Duodenal mucosa (tissue), 2 donors: ENCODE measurements around the gene FYTTD1.
A peak's percentile ranks its signal among the peaks of the same experiment; 100 is the strongest.

Experiments used
- H3K27ac ChIP-seq: one replicate; pipeline ENCODE4 v1.7.0; 2013; ENCODE audit warnings: low read depth, low read length
- H3K27me3 ChIP-seq, 2 donors: one replicate each; pipeline ENCODE4 v1.7.0; 2013; ENCODE audit warnings: low read length in 2 of 2, control low read depth in 1 of 2; ENCODE audit not compliant: insufficient read depth in 2 of 2, control insufficient read depth in 1 of 2
- H3K36me3 ChIP-seq, 2 donors: one replicate each; pipeline ENCODE4 v1.7.0; 2013; ENCODE audit warnings: low read length in 2 of 2, control low read depth in 1 of 2; ENCODE audit not compliant: insufficient read depth in 2 of 2, control insufficient read depth in 1 of 2
- H3K4me1 ChIP-seq, 2 donors: one replicate each; pipeline ENCODE4 v1.7.0; 2013; ENCODE audit warnings: low read length in 2 of 2, control low read depth in 1 of 2; ENCODE audit not compliant: insufficient read depth in 2 of 2, control insufficient read depth in 1 of 2
- H3K4me3 ChIP-seq, 2 donors: one replicate each; pipeline ENCODE4 v1.7.0; 2013; ENCODE audit warnings: low read length in 2 of 2, low read depth in 1 of 2
- H3K9ac ChIP-seq, 2 donors: one replicate each; pipeline ENCODE4 v1.7.0; 2013; ENCODE audit warnings: low read length in 2 of 2, low read depth in 1 of 2
- H3K9me3 ChIP-seq, 2 donors: one replicate each; pipeline ENCODE4 v1.7.0; 2013; ENCODE audit warnings: low read length in 2 of 2, control low read depth in 1 of 2; ENCODE audit not compliant: control insufficient read depth in 1 of 2

The FYTTD1 gene

GRCh38 chr3:197736491-197737318 is 13.0 kb upstream of the FYTTD1 start, which contains the start of gene RUBCN:
RUBCN (minus strand) TSS chr3:197736904; CDS start chr3:197736719, 185 bp downstream.
- no peaks in the 10 kb centered on the region for H3K36me3 ChIP-seq
- H3K4me3 ChIP-seq = peak within 1 kb of the TSS; percentile 96 to 97
- H3K4me1 ChIP-seq = peaks cover 19 to 28% of the 10 kb centered on the region in 2 donors
- H3K27me3 ChIP-seq = no peaks in the 10 kb centered on the region
- peak within 1 kb of the TSS; percentile 43 for H3K27ac ChIP-seq
- H3K9ac ChIP-seq = peak within 1 kb of the TSS; percentile 77 to 79
- no peaks in the 10 kb centered on the region for H3K9me3 ChIP-seq

GRCh38 chr3:197737319-197737649 is 12.4 kb upstream of the FYTTD1 start:
- peak overlapping the region; percentile 86 to 91 for H3K4me3 ChIP-seq
- peak overlapping the region; percentile 43 for H3K27ac ChIP-seq
- peak overlapping the region; percentile 77 to 79 for H3K9ac ChIP-seq
- H3K4me1 ChIP-seq = peaks cover 19 to 28% of the 10 kb centered on the region in 2 donors
- H3K36me3 ChIP-seq = no peaks in the 10 kb centered on the region
- no peaks in the 10 kb centered on the region for H3K9me3 ChIP-seq
- no peaks in the 10 kb centered on the region for H3K27me3 ChIP-seq

- Histone ChIP-seq H3K36me3 (no peaks in the 10 kb centered on the region), H3K9me3 (no peaks in the 10 kb centered on the region), H3K9ac (peak overlapping the region; percentile 77 to 79), H3K4me3 (peak overlapping the region; percentile 86 to 91), H3K27me3 (no peaks in the 10 kb centered on the region), H3K27ac (no peak overlapping the region), H3K4me1 (peaks cover 19 to 28% of the 10 kb centered on the region in 2 donors)
Observed at GRCh38 chr3:197737749-197738462, 11.8 kb upstream of the FYTTD1 start.

- no peak overlapping the region for H3K4me3 ChIP-seq
- no peak overlapping the region for H3K27ac ChIP-seq
- H3K4me1 ChIP-seq = peaks cover 0 to 2% of the 10 kb centered on the region in 2 donors
- H3K36me3 ChIP-seq = no peaks in the 10 kb centered on the region
- no peaks in the 10 kb centered on the region for H3K9me3 ChIP-seq
- H3K27me3 ChIP-seq = no peaks in the 10 kb centered on the region
- no peak overlapping the region for H3K9ac ChIP-seq
Observed at GRCh38 chr3:197742787-197743186, 6.9 kb upstream of the FYTTD1 start.

GRCh38 chr3:197746209-197746608 is 3.5 kb upstream of the FYTTD1 start:
- Histone ChIP-seq H3K9ac (no peak overlapping the region), H3K4me3 (no peak overlapping the region), H3K9me3 (no peaks in the 10 kb centered on the region), H3K4me1 (peaks cover 0 to 13% of the 10 kb centered on the region in 2 donors), H3K27ac (no peak overlapping the region), H3K36me3 (no peaks in the 10 kb centered on the region), H3K27me3 (no peaks in the 10 kb centered on the region)

GRCh38 chr3:197746801-197747237 is 2.9 kb upstream of the FYTTD1 start:
- peaks cover under 1 to 14% of the 10 kb centered on the region in 2 donors for H3K4me1 ChIP-seq
- no peaks in the 10 kb centered on the region for H3K27me3 ChIP-seq
- no peak overlapping the region for H3K27ac ChIP-seq
- H3K9me3 ChIP-seq = no peaks in the 10 kb centered on the region
- no peak overlapping the region for H3K9ac ChIP-seq
- no peaks in the 10 kb centered on the region for H3K36me3 ChIP-seq
- no peak overlapping the region for H3K4me3 ChIP-seq

GRCh38 chr3:197748597-197749314 is 927 bp upstream of the FYTTD1 start:
- Histone ChIP-seq H3K27ac (peak overlapping the region; percentile 27), H3K4me3 (peak overlapping the region; percentile 75 to 93), H3K27me3 (no peaks in the 10 kb centered on the region), H3K9me3 (no peaks in the 10 kb centered on the region), H3K4me1 (peaks cover 10 to 22% of the 10 kb centered on the region in 2 donors), H3K36me3 (no peaks in the 10 kb centered on the region), H3K9ac (peak overlapping the region; percentile 50 to 87)

GRCh38 chr3:197749315-197749600 is 425 bp upstream of the FYTTD1 start:
- Histone ChIP-seq H3K9me3 (no peaks in the 10 kb centered on the region), H3K36me3 (no peaks in the 10 kb centered on the region), H3K4me1 (peaks cover 10 to 22% of the 10 kb centered on the region in 2 donors), H3K27ac (peak overlapping the region; percentile 89), H3K9ac (peak overlapping the region; percentile 50 to 87), H3K4me3 (peak overlapping the region; percentile 75 to 93), H3K27me3 (no peaks in the 10 kb centered on the region)

- Histone ChIP-seq H3K27me3 (no peaks in the 10 kb centered on the region), H3K4me3 (peak overlapping the region; percentile 75 to 93), H3K27ac (peak overlapping the region; percentile 89), H3K9me3 (no peaks in the 10 kb centered on the region), H3K9ac (peak overlapping the region; percentile 74 to 87), H3K36me3 (no peaks in the 10 kb centered on the region), H3K4me1 (peaks cover 10 to 22% of the 10 kb centered on the region in 2 donors)
Observed at GRCh38 chr3:197750396-197750831, 731 bp downstream of the FYTTD1 start.
